ENCODE results near the gene PI4KB.

Gene PI4KB

DNA sequence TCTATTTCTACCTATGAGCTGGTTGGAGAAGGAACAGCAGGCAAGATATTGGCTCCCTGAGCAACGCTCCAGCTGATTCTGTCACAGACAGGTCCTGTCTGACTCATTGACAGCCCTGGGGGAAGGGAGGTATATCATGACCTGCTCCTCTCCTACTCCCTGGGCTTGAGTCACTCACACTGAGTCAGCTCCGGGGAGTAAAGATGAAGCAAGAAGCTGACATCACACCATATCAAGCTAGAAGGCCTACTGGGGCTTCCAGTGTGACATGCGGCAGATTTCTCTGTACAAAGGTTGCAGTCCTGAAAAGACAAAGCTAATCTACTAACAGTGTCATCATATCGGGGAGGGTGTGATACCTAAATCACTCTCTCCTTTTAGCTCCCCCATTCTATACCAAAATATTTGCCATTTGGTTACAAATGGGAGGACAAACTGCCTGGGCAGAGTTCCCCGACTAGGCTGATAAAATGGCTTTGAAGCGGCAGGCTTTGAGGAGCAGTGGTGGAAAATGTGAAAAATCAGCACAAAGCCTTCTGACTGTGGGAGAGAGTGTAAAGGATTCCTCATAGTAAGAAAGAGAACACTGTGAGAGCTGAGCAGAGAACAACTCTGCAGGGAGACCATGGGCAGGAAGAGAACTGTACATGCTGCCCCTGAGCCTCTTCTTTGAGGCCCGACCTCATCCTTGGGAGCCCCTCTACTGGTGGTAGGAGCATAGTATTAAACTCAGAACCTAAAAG is 15.5 kb downstream of the PI4KB start:
- TF ChIP-seq EZH2phosphoT487 (IDR thresholded peaks at IDR 0.05; ENCODE audit: borderline replicate concordance) = no peak
- TF ChIP-seq, protein P1, sequence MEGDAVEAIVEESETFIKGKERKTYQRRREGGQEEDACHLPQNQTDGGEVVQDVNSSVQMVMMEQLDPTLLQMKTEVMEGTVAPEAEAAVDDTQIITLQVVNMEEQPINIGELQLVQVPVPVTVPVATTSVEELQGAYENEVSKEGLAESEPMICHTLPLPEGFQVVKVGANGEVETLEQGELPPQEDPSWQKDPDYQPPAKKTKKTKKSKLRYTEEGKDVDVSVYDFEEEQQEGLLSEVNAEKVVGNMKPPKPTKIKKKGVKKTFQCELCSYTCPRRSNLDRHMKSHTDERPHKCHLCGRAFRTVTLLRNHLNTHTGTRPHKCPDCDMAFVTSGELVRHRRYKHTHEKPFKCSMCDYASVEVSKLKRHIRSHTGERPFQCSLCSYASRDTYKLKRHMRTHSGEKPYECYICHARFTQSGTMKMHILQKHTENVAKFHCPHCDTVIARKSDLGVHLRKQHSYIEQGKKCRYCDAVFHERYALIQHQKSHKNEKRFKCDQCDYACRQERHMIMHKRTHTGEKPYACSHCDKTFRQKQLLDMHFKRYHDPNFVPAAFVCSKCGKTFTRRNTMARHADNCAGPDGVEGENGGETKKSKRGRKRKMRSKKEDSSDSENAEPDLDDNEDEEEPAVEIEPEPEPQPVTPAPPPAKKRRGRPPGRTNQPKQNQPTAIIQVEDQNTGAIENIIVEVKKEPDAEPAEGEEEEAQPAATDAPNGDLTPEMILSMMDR (conservative IDR thresholded peaks at IDR 0.05; ENCODE audit: low read length) = no peak
- H3K4me3 ChIP-seq (ENCODE audit: low read length, poor library complexity, severe bottlenecking) = no peak overlapping the region
- no peaks in the 10 kb centered on the region for H3K4me1 ChIP-seq (ENCODE audit: insufficient read depth, low read length, poor library complexity, severe bottlenecking)
- no peak overlapping the region for H3K4me2 ChIP-seq (ENCODE audit: low read depth, low read length, poor library complexity, severe bottlenecking)
- peaks cover 61% of the 10 kb centered on the region; the same call in 1 of the 2 replicates for H3K36me3 ChIP-seq (ENCODE audit: insufficient read depth, low read length)
- H3K9me2 ChIP-seq (replicated peaks; ENCODE audit: low read depth, low read length) = no peaks in the 10 kb centered on the region
- H2AFZ ChIP-seq (ENCODE audit: low read length) = no peak overlapping the region
- no peaks in the 10 kb centered on the region for H3F3A ChIP-seq (ENCODE audit: low read depth)
- no peaks in the 10 kb centered on the region for H3K9me3 ChIP-seq (ENCODE audit: insufficient read depth, low read depth, low read length)
- no peaks in the 10 kb centered on the region for H3K79me2 ChIP-seq (ENCODE audit: insufficient read depth, low read length)
- no peak overlapping the region for H3K9ac ChIP-seq (ENCODE audit: low read depth, low read length, poor library complexity, severe bottlenecking)
- no peaks in the 10 kb centered on the region for H3K27me3 ChIP-seq (ENCODE audit: insufficient read depth, low read length, poor library complexity, severe bottlenecking)
- no peaks in the 10 kb centered on the region for H4K20me1 ChIP-seq (ENCODE audit: insufficient read depth, low read length, poor library complexity, severe bottlenecking)

DNA sequence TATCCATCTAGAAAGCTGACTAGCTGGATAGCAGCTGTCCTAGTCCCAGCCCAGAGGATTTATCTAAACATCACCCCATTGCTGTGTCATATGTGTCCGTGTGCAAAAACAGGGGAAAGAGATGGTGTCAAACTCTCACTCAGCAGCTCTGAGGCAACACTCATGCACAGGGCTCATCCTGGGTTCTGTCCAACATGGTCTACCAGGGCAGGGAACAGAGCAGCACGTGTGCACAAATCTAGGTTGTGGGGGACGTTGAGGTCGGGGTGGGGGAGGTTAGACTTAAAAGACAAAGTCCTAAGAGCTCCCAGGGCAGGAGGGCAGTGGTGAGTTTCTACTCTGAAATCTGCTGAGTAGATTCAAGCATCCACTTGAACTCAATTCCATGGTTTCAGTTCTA is 16.2 kb downstream of the PI4KB start:
- Histone ChIP-seq H3K9me2 (replicated peaks; ENCODE audit: low read depth, low read length) (no peaks in the 10 kb centered on the region), H3K9me3 (ENCODE audit: insufficient read depth, low read depth, low read length) (no peaks in the 10 kb centered on the region), H2AFZ (ENCODE audit: low read length) (no peak overlapping the region), H3K27me3 (ENCODE audit: insufficient read depth, low read length, poor library complexity, severe bottlenecking) (no peaks in the 10 kb centered on the region), H3K4me2 (ENCODE audit: low read depth, low read length, poor library complexity, severe bottlenecking) (no peak overlapping the region), H4K20me1 (ENCODE audit: insufficient read depth, low read length, poor library complexity, severe bottlenecking) (no peaks in the 10 kb centered on the region), H3K4me1 (ENCODE audit: insufficient read depth, low read length, poor library complexity, severe bottlenecking) (no peaks in the 10 kb centered on the region), H3F3A (ENCODE audit: low read depth) (no peaks in the 10 kb centered on the region), H3K9ac (ENCODE audit: low read depth, low read length, poor library complexity, severe bottlenecking) (no peak overlapping the region), H3K79me2 (ENCODE audit: insufficient read depth, low read length) (no peaks in the 10 kb centered on the region), H3K36me3 (ENCODE audit: insufficient read depth, low read length) (peaks cover 64% of the 10 kb centered on the region; the same call in 1 of the 2 replicates), H3K4me3 (ENCODE audit: low read length, poor library complexity, severe bottlenecking) (no peak overlapping the region)
- TF ChIP-seq, protein P1 (conservative IDR thresholded peaks at IDR 0.05; ENCODE audit: low read length) = no peak
- no peak for TF ChIP-seq EZH2phosphoT487 (IDR thresholded peaks at IDR 0.05; ENCODE audit: borderline replicate concordance)

DNA sequence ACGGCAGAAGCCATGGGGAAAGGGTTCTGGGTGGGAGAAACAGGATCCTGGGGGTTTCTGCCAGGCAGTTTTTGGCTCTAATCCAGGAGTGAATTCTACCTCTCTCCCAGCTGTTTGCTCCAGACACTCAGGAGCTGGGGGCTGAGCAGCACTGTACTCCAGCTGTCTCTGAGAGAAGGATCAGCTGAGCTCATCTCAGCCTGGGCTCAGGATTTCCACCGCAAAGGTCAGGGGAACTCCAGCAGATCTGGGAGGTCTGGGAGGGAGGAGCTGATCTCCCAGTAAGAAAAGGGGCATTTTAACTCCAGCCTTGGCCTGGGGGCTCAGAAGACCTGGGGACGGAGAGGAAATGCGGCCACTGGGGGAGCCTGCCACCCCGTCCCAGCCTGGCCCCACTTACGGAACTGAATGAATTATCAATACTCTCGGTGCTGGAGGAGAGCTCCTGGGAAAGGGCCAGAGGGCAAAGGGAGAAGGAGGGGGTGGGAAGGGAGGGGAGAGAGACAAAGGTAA is 17.3 kb downstream of the PI4KB start:
- Histone ChIP-seq H3K9ac (ENCODE audit: low read depth, low read length, poor library complexity, severe bottlenecking) (no peak overlapping the region), H4K20me1 (ENCODE audit: insufficient read depth, low read length, poor library complexity, severe bottlenecking) (no peaks in the 10 kb centered on the region), H3K27me3 (ENCODE audit: insufficient read depth, low read length, poor library complexity, severe bottlenecking) (no peaks in the 10 kb centered on the region), H3K4me2 (ENCODE audit: low read depth, low read length, poor library complexity, severe bottlenecking) (no peak overlapping the region), H3K4me3 (ENCODE audit: low read length, poor library complexity, severe bottlenecking) (no peak overlapping the region), H3K9me3 (ENCODE audit: insufficient read depth, low read depth, low read length) (no peaks in the 10 kb centered on the region), H3K9me2 (replicated peaks; ENCODE audit: low read depth, low read length) (no peaks in the 10 kb centered on the region), H3F3A (ENCODE audit: low read depth) (no peaks in the 10 kb centered on the region), H2AFZ (ENCODE audit: low read length) (no peak overlapping the region), H3K4me1 (ENCODE audit: insufficient read depth, low read length, poor library complexity, severe bottlenecking) (no peaks in the 10 kb centered on the region), H3K79me2 (ENCODE audit: insufficient read depth, low read length) (no peaks in the 10 kb centered on the region), H3K36me3 (ENCODE audit: insufficient read depth, low read length) (peaks cover 66% of the 10 kb centered on the region; the same call in 1 of the 2 replicates)
- TF ChIP-seq, protein P1 (conservative IDR thresholded peaks at IDR 0.05; ENCODE audit: low read length) = no peak
- no peak for TF ChIP-seq EZH2phosphoT487 (IDR thresholded peaks at IDR 0.05; ENCODE audit: borderline replicate concordance)

Measured in Loucy (cell line).